GM12801 (cell line): ENCODE data around the gene CTNNB1.

Experiments
- TF ChIP-seq, protein P1 (sequence below): IDR thresholded peaks from one replicate; pipeline ENCODE4 v1.5.1; 2011; ENCODE audit warnings: control low read depth; ENCODE audit not compliant: insufficient read length; ENCODE audit errors: extremely low read depth

Gene CTNNB1

GRCh38 chr3:41198950-41199865, at the start of gene CTNNB1:
Gene CTNNB1 (plus strand): TSS chr3:41199505. CDS start chr3:41224069, 24,564 bp downstream.
- TF ChIP-seq, protein P1, sequence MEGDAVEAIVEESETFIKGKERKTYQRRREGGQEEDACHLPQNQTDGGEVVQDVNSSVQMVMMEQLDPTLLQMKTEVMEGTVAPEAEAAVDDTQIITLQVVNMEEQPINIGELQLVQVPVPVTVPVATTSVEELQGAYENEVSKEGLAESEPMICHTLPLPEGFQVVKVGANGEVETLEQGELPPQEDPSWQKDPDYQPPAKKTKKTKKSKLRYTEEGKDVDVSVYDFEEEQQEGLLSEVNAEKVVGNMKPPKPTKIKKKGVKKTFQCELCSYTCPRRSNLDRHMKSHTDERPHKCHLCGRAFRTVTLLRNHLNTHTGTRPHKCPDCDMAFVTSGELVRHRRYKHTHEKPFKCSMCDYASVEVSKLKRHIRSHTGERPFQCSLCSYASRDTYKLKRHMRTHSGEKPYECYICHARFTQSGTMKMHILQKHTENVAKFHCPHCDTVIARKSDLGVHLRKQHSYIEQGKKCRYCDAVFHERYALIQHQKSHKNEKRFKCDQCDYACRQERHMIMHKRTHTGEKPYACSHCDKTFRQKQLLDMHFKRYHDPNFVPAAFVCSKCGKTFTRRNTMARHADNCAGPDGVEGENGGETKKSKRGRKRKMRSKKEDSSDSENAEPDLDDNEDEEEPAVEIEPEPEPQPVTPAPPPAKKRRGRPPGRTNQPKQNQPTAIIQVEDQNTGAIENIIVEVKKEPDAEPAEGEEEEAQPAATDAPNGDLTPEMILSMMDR, result no peak

DNA sequence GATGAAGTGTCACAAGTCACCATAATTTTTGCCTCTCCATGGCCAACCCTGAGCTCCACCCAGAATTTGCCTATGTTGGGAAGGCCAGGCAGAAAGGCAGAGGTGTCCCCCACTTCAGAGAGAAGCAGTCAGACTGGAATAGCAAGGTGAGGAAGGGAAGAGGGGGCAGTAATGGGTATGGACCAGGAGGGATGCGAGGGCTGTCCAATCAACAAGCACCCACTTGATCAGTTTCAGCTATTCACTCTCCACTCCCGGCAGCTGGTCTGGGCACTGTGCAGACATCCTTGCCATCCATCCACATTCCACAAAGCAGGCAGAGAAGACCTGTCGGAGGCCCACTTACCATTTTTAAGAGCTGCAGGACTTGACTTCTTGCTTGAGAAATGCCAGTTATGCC, 43.5 kb upstream of the CTNNB1 start:
- TF ChIP-seq, protein P1, result no peak

- TF ChIP-seq, protein P1, result no peak
These were observed 40.4 kb upstream of the CTNNB1 start for GRCh38 chr3:41158947-41159346.

- TF ChIP-seq, protein P1, result no peak
These were observed 39.6 kb upstream of the CTNNB1 start for GRCh38 chr3:41159588-41160189.

DNA sequence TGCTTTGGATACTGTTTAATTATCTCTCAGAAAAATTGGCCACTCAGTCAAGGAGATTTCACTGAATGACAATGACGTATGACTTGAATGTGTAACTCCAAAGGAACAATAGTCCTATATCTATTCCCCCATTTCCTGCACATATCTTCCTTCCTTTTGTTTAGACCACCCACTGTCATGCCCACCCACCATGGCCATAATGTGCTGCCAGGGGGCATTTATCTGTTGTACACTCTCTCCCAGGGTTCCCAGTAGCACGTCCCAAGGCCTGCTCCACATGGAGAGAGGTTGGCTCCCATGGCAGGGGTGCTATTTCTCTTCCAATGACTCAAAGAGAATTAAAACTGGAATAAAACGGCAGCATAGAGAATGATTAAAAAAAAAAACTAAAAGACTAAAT, 36.8 kb upstream of the CTNNB1 start:
- TF ChIP-seq, protein P1, result no peak

GRCh38 chr3:41163006-41163405, 36.3 kb upstream of the CTNNB1 start:
- TF ChIP-seq, protein P1, result no peak

GRCh38 chr3:41163421-41163820, 35.9 kb upstream of the CTNNB1 start:
- TF ChIP-seq, protein P1, result no peak
